Brain microvascular endothelial cell (primary cell): ENCODE measurements around the gene CDH18.

ENCODE experiments used
- DNase-seq: peaks from one replicate; pipeline ENCODE4 v3.0.0-alpha.2; 2020
- H3K27ac ChIP-seq: fragments of 250-450 bp; sonication (Bioruptor Pico); 2 replicates; pipeline ENCODE4 v1.5.1; 2020; ENCODE audit warnings: mild to moderate bottlenecking, moderate library complexity
- H3K27me3 ChIP-seq: fragments of 250-450 bp; sonication (Bioruptor Pico); replicated peaks from 2 replicates; pipeline ENCODE4 v1.5.1; 2020; ENCODE audit warnings: mild to moderate bottlenecking
- H3K36me3 ChIP-seq: fragments of 250-450 bp; sonication (Bioruptor Pico); replicated peaks from 2 replicates; pipeline ENCODE4 v1.5.1; 2020; ENCODE audit warnings: mild to moderate bottlenecking
- H3K4me3 ChIP-seq: 2 replicates; pipeline ENCODE4 v1.5.1; 2011; ENCODE audit warnings: low read depth, mild to moderate bottlenecking, control low read depth, low read length, moderate library complexity
- CTCF ChIP-seq: IDR thresholded peaks from 2 replicates; pipeline ENCODE4 v1.5.1; 2011; ENCODE audit warnings: low read depth, mild to moderate bottlenecking, moderate library complexity, low read length, control low read depth, inconsistent platforms; ENCODE audit errors: missing control alignments
- in situ Hi-C: cut with HindIII; loops from 2 replicates; pipeline ENCODE4 v1.10.0; 2017; ENCODE audit warnings: low sequenced_read_pairs, low pct_ligation_motif_present

The CDH18 gene

GRCh38 chr5:19479562-19479961, 508.4 kb downstream of the CDH18 start:
- no peak overlapping the region for H3K4me3 ChIP-seq
- TF ChIP-seq CTCF, result no peak
- no peaks in the 10 kb centered on the region for H3K36me3 ChIP-seq
- in situ Hi-C loops, result no loop called here
- H3K27ac ChIP-seq, result no peak overlapping the region
- H3K27me3 ChIP-seq, result no peaks in the 10 kb centered on the region
- DNase-seq, result no peak

- no peak for TF ChIP-seq CTCF
- DNase-seq, result no peak
- no peak overlapping the region for H3K27ac ChIP-seq
- H3K36me3 ChIP-seq, result no peaks in the 10 kb centered on the region
- in situ Hi-C loops, result no loop called here
- H3K4me3 ChIP-seq, result no peak overlapping the region
- no peaks in the 10 kb centered on the region for H3K27me3 ChIP-seq
Observed at GRCh38 chr5:19462019-19462418, 526.0 kb downstream of the CDH18 start.

- Histone ChIP-seq H3K27ac (no peak overlapping the region), H3K36me3 (no peaks in the 10 kb centered on the region), H3K4me3 (no peak overlapping the region), H3K27me3 (no peaks in the 10 kb centered on the region)
- no peak for TF ChIP-seq CTCF
- in situ Hi-C loops, result no loop called here
- no peak for DNase-seq
Observed at GRCh38 chr5:19424506-19424905, 563.5 kb downstream of the CDH18 start.
